ENCODE results near the gene LRRC47. TPM values are rescaled to one million over a fixed set of nuclear protein-coding genes. Genes with fewer than 3 reads are reported as not detected.
"Not testable (repeated sequence)": the region's sequence is repeated elsewhere in the genome, so short reads cannot be mapped to it uniquely, and the experiment has no call there.

The LRRC47 gene
- total and polyA plus RNA-seq, 4 donors: 26.8 to 38.8 (median 31.3) TPM

DNA sequence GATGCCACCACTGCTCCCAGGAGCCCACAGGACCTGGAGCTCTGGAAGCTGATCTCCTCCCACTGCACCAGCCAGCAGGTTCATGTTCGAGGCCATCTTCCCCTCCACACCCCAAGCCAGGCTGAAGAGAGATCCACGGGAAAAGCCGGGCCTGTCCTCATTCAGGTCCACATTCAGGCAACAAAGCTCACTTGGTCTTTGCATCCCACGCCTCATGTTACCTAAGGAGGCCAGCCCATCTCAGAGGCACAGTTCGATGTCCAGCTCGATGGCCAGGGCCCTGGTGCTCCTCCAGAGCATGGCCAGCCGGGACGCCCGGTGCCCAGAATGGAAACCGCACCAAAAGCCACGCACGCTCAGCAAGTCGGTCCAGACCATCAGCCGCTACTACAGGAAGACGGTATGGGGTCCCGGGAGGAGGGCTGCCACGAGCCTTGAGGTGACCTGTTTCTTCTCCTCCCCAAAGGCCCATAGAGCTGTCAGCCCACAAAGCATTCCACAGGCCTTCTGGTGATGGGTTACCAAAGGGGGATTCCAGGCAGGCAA, 43.8 kb downstream of the LRRC47 start, which contains the start of gene CCDC27:
Gene CCDC27, plus strand, starts transcription at position 51 of the 546 bp plus-strand sequence. Its CDS starts 32 bp downstream, at position 83.
- intact Hi-C loops (cut with DNase I): no loop called here
- H3K27me3 ChIP-seq (ENCODE audit: control insufficient read depth in 1 of 2, insufficient read depth in 2 of 2, low read length in 1 of 2): no peaks in the 10 kb centered on the region
- DNase-seq: no peak
- WGBS, 2 donors: 83 to 85% methylated on average over 17 of the region's 17 CpGs
- no peak within 1 kb of the TSS for H3K27ac ChIP-seq (ENCODE audit: low read depth in 1 of 2, low read length in 2 of 2)
- no peaks in the 10 kb centered on the region for H3K36me3 ChIP-seq (ENCODE audit: control insufficient read depth in 1 of 2, insufficient read depth in 2 of 2, low read length in 1 of 2)
- no peak within 1 kb of the TSS for H3K4me3 ChIP-seq (ENCODE audit: low read length in 2 of 2)
- ATAC-seq (ENCODE audit: low FRiP score): no peak
- H3K4me1 ChIP-seq (ENCODE audit: control insufficient read depth in 1 of 2, insufficient read depth in 2 of 2, low read length in 2 of 2): no peaks in the 10 kb centered on the region
- H3K9me3 ChIP-seq (ENCODE audit: control insufficient read depth, low read length): no peaks in the 10 kb centered on the region

DNA sequence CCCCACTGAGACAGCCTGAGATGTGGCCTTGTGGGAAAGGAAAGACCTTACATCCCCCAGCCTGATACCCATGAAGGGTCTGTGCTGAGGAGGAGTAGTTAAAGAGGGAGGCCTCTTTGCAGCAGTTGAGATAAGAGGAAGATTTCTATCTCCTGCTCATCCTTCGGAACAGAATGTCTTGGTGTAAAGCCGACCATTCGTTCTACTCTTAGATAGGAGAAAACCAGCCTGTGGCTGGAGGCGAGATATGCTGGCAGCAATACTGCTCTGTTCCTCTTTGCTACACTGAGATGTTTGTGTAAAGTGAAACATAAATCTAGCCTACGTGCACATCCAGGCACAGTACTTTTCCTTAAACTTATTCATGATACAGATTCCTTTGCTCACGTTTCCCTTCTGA, 45.6 kb downstream of the LRRC47 start:
- Histone ChIP-seq H3K9me3 (ENCODE audit: control insufficient read depth, low read length) (no peaks in the 10 kb centered on the region), H3K36me3 (ENCODE audit: control insufficient read depth in 1 of 2, insufficient read depth in 2 of 2, low read length in 1 of 2) (no peaks in the 10 kb centered on the region), H3K27ac (ENCODE audit: low read depth in 1 of 2, low read length in 2 of 2) (no peak overlapping the region), H3K4me3 (ENCODE audit: low read length in 2 of 2) (no peak overlapping the region), H3K4me1 (ENCODE audit: control insufficient read depth in 1 of 2, insufficient read depth in 2 of 2, low read length in 2 of 2) (no peaks in the 10 kb centered on the region), H3K27me3 (ENCODE audit: control insufficient read depth in 1 of 2, insufficient read depth in 2 of 2, low read length in 1 of 2) (no peaks in the 10 kb centered on the region)
- WGBS, 2 donors: 61 to 65% methylated on average over 6 of the region's 6 CpGs
- intact Hi-C loops (cut with DNase I): no loop called here
- DNase-seq: no peak
- ATAC-seq (ENCODE audit: low FRiP score): no peak

DNA sequence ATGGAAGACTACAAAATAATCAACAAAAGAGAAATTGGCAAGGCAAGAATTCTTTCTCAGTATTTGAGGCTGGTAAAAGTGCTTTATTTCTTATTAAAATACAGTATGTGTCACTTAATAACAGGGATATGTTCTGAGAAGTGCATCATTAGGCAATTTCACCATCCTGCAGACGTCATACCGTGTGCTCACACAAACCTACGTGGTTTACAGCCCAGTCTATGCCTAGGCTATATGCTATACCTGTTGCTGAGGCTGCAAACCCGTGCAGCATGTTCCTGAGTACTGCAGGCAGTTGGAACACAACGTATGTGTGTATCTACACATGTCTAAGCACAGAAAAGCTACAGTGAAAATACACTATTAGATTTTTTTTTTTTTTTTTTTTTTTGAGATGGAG, 46.8 kb downstream of the LRRC47 start:
- Histone ChIP-seq H3K4me1 (ENCODE audit: control insufficient read depth in 1 of 2, insufficient read depth in 2 of 2, low read length in 2 of 2) (no peaks in the 10 kb centered on the region), H3K36me3 (ENCODE audit: control insufficient read depth in 1 of 2, insufficient read depth in 2 of 2, low read length in 1 of 2) (no peaks in the 10 kb centered on the region), H3K4me3 (ENCODE audit: low read length in 2 of 2) (no peak overlapping the region), H3K27ac (ENCODE audit: low read depth in 1 of 2, low read length in 2 of 2) (no peak overlapping the region), H3K9me3 (ENCODE audit: control insufficient read depth, low read length) (no peaks in the 10 kb centered on the region), H3K27me3 (ENCODE audit: control insufficient read depth in 1 of 2, insufficient read depth in 2 of 2, low read length in 1 of 2) (no peaks in the 10 kb centered on the region)
- WGBS, 2 donors: 64 to 67% methylated on average over 5 of the region's 5 CpGs
- ATAC-seq (ENCODE audit: low FRiP score): no peak
- no peak for DNase-seq
- intact Hi-C loops (cut with DNase I): no loop called here

DNA sequence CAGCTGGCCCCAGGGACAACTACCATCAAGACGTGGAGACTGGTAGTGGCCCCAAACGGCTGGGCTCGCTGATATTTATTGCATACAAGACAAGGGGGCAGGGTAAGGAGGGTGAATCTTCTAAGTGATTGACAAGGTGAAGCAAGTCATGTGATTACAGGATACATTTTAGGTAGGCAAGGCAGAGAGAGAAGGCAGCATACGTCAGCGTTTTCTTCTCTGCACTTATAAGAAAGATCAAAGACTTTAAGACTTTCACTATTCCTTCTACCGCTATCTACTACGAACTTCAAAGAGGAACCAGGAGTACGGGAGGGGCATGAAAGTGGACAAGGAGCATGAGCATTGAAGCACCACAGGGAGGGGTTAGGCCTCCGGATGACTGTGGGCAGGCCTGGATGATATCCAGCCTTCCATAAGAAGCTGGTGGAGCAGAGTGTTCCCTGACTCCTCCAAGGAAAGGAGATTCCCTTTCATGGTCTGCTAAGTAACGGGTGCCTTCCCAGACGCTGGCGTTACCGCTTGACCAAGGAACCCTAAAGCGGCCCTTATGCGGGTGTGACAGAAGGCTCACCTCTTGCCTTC, 47.9 kb downstream of the LRRC47 start:
- not testable (repeated sequence) for H3K4me3 ChIP-seq (ENCODE audit: low read length in 2 of 2); H3K36me3 ChIP-seq (ENCODE audit: control insufficient read depth in 1 of 2, insufficient read depth in 2 of 2, low read length in 1 of 2)

DNA sequence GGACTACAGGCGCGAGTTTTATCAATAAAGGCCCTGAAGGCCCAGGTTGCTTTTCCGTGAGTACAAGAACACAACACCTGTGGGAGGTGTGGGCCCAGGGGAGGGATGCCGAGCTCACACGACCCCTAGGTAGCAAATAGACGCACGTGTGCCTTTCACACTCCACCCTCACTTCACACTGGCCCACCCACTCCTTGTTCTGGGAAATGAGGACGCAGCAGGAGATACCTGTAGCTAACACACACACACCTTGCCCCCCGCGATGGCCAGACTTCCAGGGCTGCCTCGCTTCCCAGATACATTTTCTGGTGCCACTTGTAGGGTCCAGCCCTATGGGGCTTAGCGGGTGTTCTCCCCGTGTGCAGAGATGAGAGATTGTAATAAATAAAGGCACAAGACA, 48.4 kb downstream of the LRRC47 start:
- peak in 1 of 2 donors; percentile 54 for DNase-seq
- intact Hi-C loops (cut with DNase I): no loop called here
- WGBS, 2 donors: 80 to 89% methylated on average over 13 of the region's 13 CpGs
- H3K36me3 ChIP-seq (ENCODE audit: control insufficient read depth in 1 of 2, insufficient read depth in 2 of 2, low read length in 1 of 2): peaks cover 0 to under 1% of the 10 kb centered on the region in 2 donors
- H3K27ac ChIP-seq (ENCODE audit: low read depth in 1 of 2, low read length in 2 of 2): no peak overlapping the region
- H3K9me3 ChIP-seq (ENCODE audit: control insufficient read depth, low read length): no peaks in the 10 kb centered on the region
- ATAC-seq (ENCODE audit: low FRiP score): no peak
- no peak overlapping the region for H3K4me3 ChIP-seq (ENCODE audit: low read length in 2 of 2)
- H3K27me3 ChIP-seq (ENCODE audit: control insufficient read depth in 1 of 2, insufficient read depth in 2 of 2, low read length in 1 of 2): no peaks in the 10 kb centered on the region
- no peaks in the 10 kb centered on the region for H3K4me1 ChIP-seq (ENCODE audit: control insufficient read depth in 1 of 2, insufficient read depth in 2 of 2, low read length in 2 of 2)

More for the DNA sequence above, 47.9 kb downstream of the LRRC47 start:
- intact Hi-C loops (cut with DNase I); H3K9me3 ChIP-seq (ENCODE audit: control insufficient read depth, low read length); H3K27ac ChIP-seq (ENCODE audit: low read depth in 1 of 2, low read length in 2 of 2); ATAC-seq (ENCODE audit: low FRiP score); H3K4me1 ChIP-seq (ENCODE audit: control insufficient read depth in 1 of 2, insufficient read depth in 2 of 2, low read length in 2 of 2); H3K27me3 ChIP-seq (ENCODE audit: control insufficient read depth in 1 of 2, insufficient read depth in 2 of 2, low read length in 1 of 2): not testable (repeated sequence)
- DNase-seq: peak in 1 of 2 donors; percentile 40
- 81 to 83% methylated on average over 15 of the region's 15 CpGs for WGBS, 2 donors

DNA sequence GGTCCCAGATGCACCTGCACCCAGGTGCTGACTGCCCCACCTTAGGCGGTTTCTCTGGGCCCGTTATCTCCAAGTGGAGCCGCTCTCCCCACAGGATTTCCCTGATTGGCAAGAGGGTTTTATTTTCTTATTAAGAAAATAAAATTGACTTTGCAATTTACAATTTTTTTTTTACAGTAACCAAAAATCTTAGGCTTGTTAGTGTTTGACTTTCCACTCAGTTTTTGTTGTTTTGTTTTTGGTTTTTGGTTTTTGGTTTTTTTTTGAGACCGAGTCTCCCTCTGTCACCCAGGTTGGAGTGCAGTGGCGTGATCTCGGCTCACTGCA, 48.8 kb downstream of the LRRC47 start:
- intact Hi-C loops (cut with DNase I): no loop called here
- DNase-seq: no peak

DNA sequence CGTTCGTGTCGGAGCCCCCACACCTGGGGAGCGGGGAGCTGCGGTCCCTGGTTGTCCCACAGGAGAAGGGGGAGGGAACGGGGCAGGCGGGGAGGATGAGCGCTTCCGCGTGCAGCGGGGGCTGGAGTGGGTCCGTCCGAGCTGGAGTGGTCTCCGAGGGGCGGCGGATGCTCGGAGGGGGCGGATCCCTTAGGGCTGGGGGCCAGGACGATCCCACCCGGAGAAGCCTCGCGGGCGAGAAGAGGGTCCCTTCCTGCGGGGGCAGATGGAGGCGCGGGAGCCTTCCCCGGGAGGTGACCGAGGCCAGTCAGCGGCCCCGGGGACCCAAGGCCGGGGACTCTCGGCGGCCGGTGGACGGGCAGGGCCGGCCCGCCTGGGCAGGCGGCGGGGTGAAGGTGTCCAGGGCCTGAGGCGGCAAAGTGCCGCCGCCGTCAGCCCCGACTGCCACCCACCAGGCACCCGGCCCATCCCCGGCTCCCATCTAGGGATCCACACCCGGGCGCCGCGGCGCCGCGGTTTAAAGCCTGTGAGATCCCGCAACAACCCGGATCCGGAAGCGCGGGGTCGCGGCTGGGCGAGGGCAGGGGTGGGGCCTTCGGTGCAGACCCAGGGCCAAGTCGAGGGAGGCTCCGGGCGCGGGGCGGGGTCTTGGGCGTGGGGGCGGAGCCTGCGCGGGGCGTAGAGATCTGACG, 49.3 kb downstream of the LRRC47 start:
- Histone ChIP-seq H3K27me3 (ENCODE audit: control insufficient read depth in 1 of 2, insufficient read depth in 2 of 2, low read length in 1 of 2) (no peaks in the 10 kb centered on the region), H3K36me3 (ENCODE audit: control insufficient read depth in 1 of 2, insufficient read depth in 2 of 2, low read length in 1 of 2) (peaks cover 0 to 2% of the 10 kb centered on the region in 2 donors), H3K4me3 (ENCODE audit: low read length in 2 of 2) (peak overlapping the region; percentile 74 to 82), H3K27ac (ENCODE audit: low read depth in 1 of 2, low read length in 2 of 2) (peak overlapping the region in 1 of 2 donors; percentile 4), H3K4me1 (ENCODE audit: control insufficient read depth in 1 of 2, insufficient read depth in 2 of 2, low read length in 2 of 2) (no peaks in the 10 kb centered on the region), H3K9me3 (ENCODE audit: control insufficient read depth, low read length) (no peaks in the 10 kb centered on the region)
- WGBS, 2 donors: 1 to 2% methylated on average over 55 to 73 of the region's 73 CpGs
- DNase-seq (peak; percentile 92 to 96), ATAC-seq (ENCODE audit: low FRiP score) (peak; percentile 91)
- intact Hi-C loops (cut with DNase I): no loop called here

More for the DNA sequence above, 48.8 kb downstream of the LRRC47 start:
- Histone ChIP-seq H3K4me1 (ENCODE audit: control insufficient read depth in 1 of 2, insufficient read depth in 2 of 2, low read length in 2 of 2) (no peaks in the 10 kb centered on the region), H3K27me3 (ENCODE audit: control insufficient read depth in 1 of 2, insufficient read depth in 2 of 2, low read length in 1 of 2) (no peaks in the 10 kb centered on the region), H3K9me3 (ENCODE audit: control insufficient read depth, low read length) (no peaks in the 10 kb centered on the region), H3K36me3 (ENCODE audit: control insufficient read depth in 1 of 2, insufficient read depth in 2 of 2, low read length in 1 of 2) (peaks cover 0 to 2% of the 10 kb centered on the region in 2 donors), H3K27ac (ENCODE audit: low read depth in 1 of 2, low read length in 2 of 2) (no peak overlapping the region), H3K4me3 (ENCODE audit: low read length in 2 of 2) (peak overlapping the region; percentile 74 to 82)
- no peak for ATAC-seq (ENCODE audit: low FRiP score)
- WGBS, 2 donors: 40 to 42% methylated on average over 6 of the region's 6 CpGs

DNA sequence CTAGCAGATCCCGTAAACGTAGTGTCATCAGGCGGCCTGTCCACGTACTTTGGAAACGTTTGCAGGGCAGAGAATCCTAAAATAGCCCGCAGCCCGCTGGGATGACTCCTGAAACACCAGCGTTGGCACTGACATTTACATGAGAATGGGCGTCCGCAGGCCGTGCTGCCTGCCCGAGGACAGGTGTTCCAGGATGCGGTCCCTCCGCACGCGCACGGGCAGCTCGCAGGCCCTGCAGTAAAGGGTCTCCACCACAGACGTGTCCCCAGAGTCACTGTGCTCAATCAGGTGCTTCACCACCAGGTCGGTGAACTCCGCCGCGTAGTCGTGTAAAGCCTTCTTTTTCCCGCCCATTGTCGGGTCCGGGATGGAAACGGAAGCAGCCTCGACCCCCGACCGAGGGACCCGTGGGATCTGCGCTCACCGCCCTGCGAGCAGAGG, 49.9 kb downstream of the LRRC47 start:
- intact Hi-C loops (cut with DNase I): no loop called here
- WGBS, 2 donors: 16 to 19% methylated on average over 35 of the region's 35 CpGs
- peak overlapping the region in 1 of 2 donors; percentile 82 for H3K4me3 ChIP-seq (ENCODE audit: low read length in 2 of 2)
- ATAC-seq (ENCODE audit: low FRiP score) (no peak), DNase-seq (no peak)
- H3K9me3 ChIP-seq (ENCODE audit: control insufficient read depth, low read length): no peaks in the 10 kb centered on the region
- H3K36me3 ChIP-seq (ENCODE audit: control insufficient read depth in 1 of 2, insufficient read depth in 2 of 2, low read length in 1 of 2): peaks cover 0 to 2% of the 10 kb centered on the region in 2 donors
- no peaks in the 10 kb centered on the region for H3K27me3 ChIP-seq (ENCODE audit: control insufficient read depth in 1 of 2, insufficient read depth in 2 of 2, low read length in 1 of 2)
- no peak overlapping the region for H3K27ac ChIP-seq (ENCODE audit: low read depth in 1 of 2, low read length in 2 of 2)
- H3K4me1 ChIP-seq (ENCODE audit: control insufficient read depth in 1 of 2, insufficient read depth in 2 of 2, low read length in 2 of 2): no peaks in the 10 kb centered on the region
